Glomerular endothelial cell (primary cell): Measurements from ENCODE around the gene HEMK1. TPM values are rescaled to one million over a fixed set of nuclear protein-coding genes. Genes with fewer than 3 reads are reported as not detected.

Source experiments
- DNase-seq: peaks from one replicate; pipeline ENCODE4 v3.0.0-alpha.2; 2011; ENCODE audit warnings: low read depth, low spot score; ENCODE audit errors: extremely low read depth
- total RNA-seq: library from RNA; depleted of rRNA; stranded (reverse); fragments of >200 nt; gene quantifications from 2 replicates; pipeline ENCODE4 v1.2.3, GENCODE V29; 2015

The HEMK1 gene
- total RNA-seq, 1 donor from 2014 or later = 12.9 TPM

GRCh38 chr3:50599115-50599715 lies 29.9 kb downstream of the HEMK1 start:
- DNase-seq = no peak

GRCh38 chr3:50599716-50600118 lies 30.4 kb downstream of the HEMK1 start:
- DNase-seq = no peak

- DNase-seq = no peak
Observed at GRCh38 chr3:50600141-50600753, 30.9 kb downstream of the HEMK1 start.

GRCh38 chr3:50600841-50601591 lies 31.7 kb downstream of the HEMK1 start:
- DNase-seq = no peak

- DNase-seq = no peak
Observed at GRCh38 chr3:50602595-50603191, 33.4 kb downstream of the HEMK1 start.

GRCh38 chr3:50603261-50604109 lies 34.2 kb downstream of the HEMK1 start:
- no peak for DNase-seq

GRCh38 chr3:50604110-50604621 lies 34.8 kb downstream of the HEMK1 start:
- DNase-seq = no peak

GRCh38 chr3:50604628-50605588 lies 35.6 kb downstream of the HEMK1 start:
- no peak for DNase-seq

GRCh38 chr3:50605901-50606326 lies 36.6 kb downstream of the HEMK1 start:
- DNase-seq = no peak

GRCh38 chr3:50606596-50606995 lies 37.3 kb downstream of the HEMK1 start:
- no peak for DNase-seq

- DNase-seq = no peak
Observed at GRCh38 chr3:50607271-50608091, 38.2 kb downstream of the HEMK1 start.

GRCh38 chr3:50608278-50608677 lies 39.0 kb downstream of the HEMK1 start:
- no peak for DNase-seq

- no peak for DNase-seq
Observed at GRCh38 chr3:50609071-50609762, 39.9 kb downstream of the HEMK1 start.

- no peak for DNase-seq
Observed at GRCh38 chr3:50609763-50610085, 40.4 kb downstream of the HEMK1 start.

- no peak for DNase-seq
Observed at GRCh38 chr3:50610181-50610971, 41.1 kb downstream of the HEMK1 start.

- DNase-seq = no peak
Observed at GRCh38 chr3:50610992-50611463, 41.7 kb downstream of the HEMK1 start.
